SK-N-SH (cell line): Measurements from ENCODE around the gene MRPL24. TPM values are rescaled to one million over a fixed set of nuclear protein-coding genes. Genes with fewer than 3 reads are reported as not detected.

Experiments
- CTCF ChIA-PET: fragments of 300-600, 350-600 bp; formaldehyde crosslinking; extraction: SDS; loops from one replicate; lab custom pipeline; 2021; lab: Yijun Ruan, JAX
- POLR2A ChIA-PET: fragments of 350-600 bp; sonication (Branson Sonifier 250); formaldehyde crosslinking; extraction: SDS; loops from one replicate; lab custom pipeline; 2020; ENCODE audit warnings: antibody characterized with exemption, inconsistent platforms; lab: Yijun Ruan, JAX
- DNase-seq: peaks from one replicate; pipeline ENCODE4 v3.0.0; 2012
- H2AFZ ChIP-seq: fragments of 200-600 bp; sonication (generic); 2 replicates; pipeline ENCODE4 v1.8.1; 2016; ENCODE audit warnings: antibody characterized with exemption, mild to moderate bottlenecking, low read depth
- H3F3A ChIP-seq: fragments of 200-600 bp; sonication (generic); replicated peaks from 2 replicates; pipeline ENCODE3; 2016; ENCODE audit warnings: antibody characterized with exemption, mild to moderate bottlenecking; ENCODE audit not compliant: insufficient read depth
- H3K27ac ChIP-seq, 2 experiments: fragments of 200-500 bp in 1 of 2; fragments of 200-600 bp in 1 of 2; sonication (Bioruptor generic) in 1 of 2; sonication (generic), shearing (Covaris generic) in 1 of 2; 2 replicates each; pipeline versions ENCODE4 v1.5.1 to v1.6.1; 2014 to 2016; ENCODE audit warnings: low read depth in 2 of 2, inconsistent platforms in 1 of 2, low read length in 1 of 2, mild to moderate bottlenecking in 1 of 2, mixed read lengths in 1 of 2
- H3K27me3 ChIP-seq: fragments of 200-600 bp; sonication (generic), shearing (Covaris generic); 2 replicates; pipeline ENCODE4 v1.6.1; 2016; ENCODE audit warnings: mixed run types; ENCODE audit not compliant: insufficient read depth
- H3K36me3 ChIP-seq, 2 experiments: fragments of 200-500 bp in 1 of 2; fragments of 200-600 bp in 1 of 2; sonication (Bioruptor generic) in 1 of 2; sonication (generic) in 1 of 2; replicated peaks in 1 of 2; 2 replicates each; pipeline versions ENCODE3 to v1.5.1; 2014 to 2016; ENCODE audit warnings: low read length in 1 of 2, mild to moderate bottlenecking in 1 of 2; ENCODE audit not compliant: insufficient read depth in 2 of 2, control insufficient read depth in 1 of 2
- H3K4me1 ChIP-seq, 2 experiments: fragments of 200-500 bp in 1 of 2; fragments of 200-600 bp in 1 of 2; sonication (Bioruptor generic) in 1 of 2; sonication (generic), shearing (Covaris generic) in 1 of 2; 2 replicates each; pipeline versions ENCODE4 v1.5.1 to v1.6.1; 2014 to 2016; ENCODE audit warnings: low read depth in 1 of 2, low read length in 1 of 2, mixed run types in 1 of 2; ENCODE audit not compliant: insufficient read depth in 2 of 2, control insufficient read depth in 1 of 2
- H3K4me2 ChIP-seq: fragments of 200-600 bp; sonication (generic), shearing (Covaris generic); 2 replicates; pipeline ENCODE4 v1.6.1; 2017; ENCODE audit warnings: mixed run types
- H3K4me3 ChIP-seq, 2 experiments: fragments of 200-500 bp in 1 of 2; fragments of 200-600 bp in 1 of 2; sonication (Bioruptor generic) in 1 of 2; sonication (generic), shearing (Covaris generic) in 1 of 2; 2 replicates each; pipeline versions ENCODE4 v1.5.1 to v1.8.1; 2014 to 2016; ENCODE audit warnings: low read depth in 2 of 2, inconsistent platforms in 1 of 2, low read length in 1 of 2, mild to moderate bottlenecking in 1 of 2, mixed read lengths in 1 of 2, moderate library complexity in 1 of 2
- H3K79me2 ChIP-seq: fragments of 200-600 bp; sonication (generic); 2 replicates; pipeline ENCODE4 v1.8.1; 2017; ENCODE audit warnings: mild to moderate bottlenecking; ENCODE audit not compliant: insufficient read depth
- H3K9ac ChIP-seq: fragments of 200-600 bp; sonication (generic); 2 replicates; pipeline ENCODE4 v1.6.1; 2017; ENCODE audit warnings: mixed run types
- H3K9me2 ChIP-seq: fragments of 200-600 bp; sonication (generic); 2 replicates; pipeline ENCODE4 v1.6.1; 2017; ENCODE audit warnings: mixed run types
- H3K9me3 ChIP-seq: fragments of 200-600 bp; sonication (generic); 2 replicates; pipeline ENCODE4 v1.6.1; 2017; ENCODE audit warnings: mixed run types, mild to moderate bottlenecking, moderate library complexity
- H4K20me1 ChIP-seq: fragments of 200-600 bp; sonication (generic); 2 replicates; pipeline ENCODE4 v1.6.1; 2017; ENCODE audit warnings: mild to moderate bottlenecking, mixed run types; ENCODE audit not compliant: insufficient read depth
- ELF1 ChIP-seq: IDR thresholded peaks from 2 replicates; pipeline ENCODE4 v1.4.0; 2012
- EZH2phosphoT487 ChIP-seq: fragments of 200-600 bp; sonication (generic); IDR thresholded peaks from 2 replicates; pipeline ENCODE4 v1.6.1; 2017; ENCODE audit warnings: low read depth, mixed run types, mild to moderate bottlenecking, antibody characterized with exemption, moderate library complexity, borderline replicate concordance
- FOSL2 ChIP-seq: IDR thresholded peaks from 2 replicates; pipeline ENCODE4 v1.4.0; 2012; ENCODE audit warnings: low read depth, mild to moderate bottlenecking, moderate library complexity, borderline replicate concordance
- FOXJ3 ChIP-seq: sonication (generic); formaldehyde crosslinking; IDR thresholded peaks from 2 replicates; pipeline ENCODE4 v1.5.1; 2020; ENCODE audit warnings: mild to moderate bottlenecking, missing genetic modification reagents
- GABPA ChIP-seq: IDR thresholded peaks from 2 replicates; pipeline ENCODE4 v1.4.0; 2012; ENCODE audit warnings: low read depth, mild to moderate bottlenecking
- GATA2 ChIP-seq: sonication (generic); formaldehyde crosslinking; IDR thresholded peaks from 2 replicates; pipeline ENCODE4 v1.5.0; 2020; ENCODE audit warnings: mild to moderate bottlenecking, missing genetic modification reagents
- JUND ChIP-seq: IDR thresholded peaks from 2 replicates; pipeline ENCODE4 v1.4.0; 2012
- MXI1 ChIP-seq: IDR thresholded peaks from 2 replicates; pipeline ENCODE4 v1.6.1; 2012; ENCODE audit warnings: mild to moderate bottlenecking, low read depth, low read length, improper control_type of control experiment
- SMC3 ChIP-seq: IDR thresholded peaks from 2 replicates; pipeline ENCODE4 v1.6.1; 2012; ENCODE audit warnings: low read depth, low read length, improper control_type of control experiment
- TAF1 ChIP-seq: IDR thresholded peaks from 2 replicates; pipeline ENCODE4 v1.6.1; 2012; ENCODE audit warnings: low read depth, mild to moderate bottlenecking, low read length, moderate library complexity, borderline replicate concordance
- TCF12 ChIP-seq: IDR thresholded peaks from 2 replicates; pipeline ENCODE4 v1.4.0; 2012
- TEAD4 ChIP-seq: IDR thresholded peaks from 2 replicates; pipeline ENCODE4 v1.4.0; 2012; ENCODE audit warnings: mild to moderate bottlenecking, borderline replicate concordance; ENCODE audit not compliant: insufficient read depth
- WGBS: methylation state at CpG from one replicate; pipeline ENCODE4 v1.1.6; 2017; ENCODE audit warnings: low lambda C conversion rate; 5-methylcytosine and 5-hydroxymethylcytosine counted together
- polyA plus RNA-seq, 3 experiments: library from polyadenylated mRNA; depleted of rRNA; stranded (reverse); fragments of >200 nt; gene quantifications; 2 replicates each; pipeline ENCODE4 v1.2.3, GENCODE V29; 2012
- TF ChIP-seq, protein P1 (sequence below): fragments of 150-350 bp; IDR thresholded peaks from 2 replicates; pipeline ENCODE4 v1.6.1; 2016; ENCODE audit warnings: mild to moderate bottlenecking, low read depth, low read length
- TF ChIP-seq, protein P2 (sequence below): IDR thresholded peaks from 2 replicates; pipeline ENCODE4 v1.4.0; 2012; ENCODE audit warnings: low read depth, borderline replicate concordance
- TF ChIP-seq, protein P3 (sequence below): IDR thresholded peaks from 2 replicates; pipeline ENCODE4 v1.4.0; 2012; ENCODE audit warnings: low read depth, borderline replicate concordance

The MRPL24 gene
- polyA plus RNA-seq, 1 of the 3 experiments (the other 2 are of a cell fraction): 149 TPM

DNA sequence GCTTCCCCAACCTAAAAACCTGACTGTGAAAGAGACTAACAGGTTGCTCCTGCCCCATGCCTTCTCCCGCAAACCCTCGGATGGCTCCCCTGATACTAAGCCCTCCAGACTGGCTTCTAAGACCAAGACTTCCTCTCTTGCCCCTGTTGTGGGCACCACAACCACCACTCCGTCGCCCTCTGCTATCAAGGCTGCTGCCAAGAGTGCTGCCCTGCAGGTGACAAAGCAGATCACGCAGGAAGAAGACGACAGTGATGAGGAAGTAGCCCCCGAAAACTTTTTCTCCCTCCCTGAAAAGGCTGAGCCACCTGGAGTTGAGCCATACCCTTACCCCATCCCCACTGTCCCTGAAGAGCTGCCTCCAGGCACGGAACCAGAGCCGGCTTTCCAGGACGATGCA is 45.8 kb upstream of the MRPL24 start:
- 98% methylated on average over 7 of the region's 10 CpGs for WGBS
- Histone ChIP-seq H3K27me3 (no peaks in the 10 kb centered on the region), H4K20me1 (peaks cover 23% of the 10 kb centered on the region), H3K27ac (no peak overlapping the region), H3K9me3 (no peaks in the 10 kb centered on the region), H3K36me3 (peaks cover 43 to 52% of the 10 kb centered on the region in 2 experiments), H3K4me3 (no peak overlapping the region), H3K4me1 (0 out of 4 replicates have a peak, but pooled peaks cover 0 to under 1% of the 10 kb centered on the region in 2 experiments), H3K4me2 (no peak overlapping the region), H3K9ac (no peak overlapping the region), H3K79me2 (peaks cover 65% of the 10 kb centered on the region), H3F3A (peaks cover 8% of the 10 kb centered on the region), H2AFZ (no peak overlapping the region), H3K9me2 (no peaks in the 10 kb centered on the region)
- POLR2A ChIA-PET: no interaction called here
- no peak for DNase-seq
- TF ChIP-seq, protein P1, sequence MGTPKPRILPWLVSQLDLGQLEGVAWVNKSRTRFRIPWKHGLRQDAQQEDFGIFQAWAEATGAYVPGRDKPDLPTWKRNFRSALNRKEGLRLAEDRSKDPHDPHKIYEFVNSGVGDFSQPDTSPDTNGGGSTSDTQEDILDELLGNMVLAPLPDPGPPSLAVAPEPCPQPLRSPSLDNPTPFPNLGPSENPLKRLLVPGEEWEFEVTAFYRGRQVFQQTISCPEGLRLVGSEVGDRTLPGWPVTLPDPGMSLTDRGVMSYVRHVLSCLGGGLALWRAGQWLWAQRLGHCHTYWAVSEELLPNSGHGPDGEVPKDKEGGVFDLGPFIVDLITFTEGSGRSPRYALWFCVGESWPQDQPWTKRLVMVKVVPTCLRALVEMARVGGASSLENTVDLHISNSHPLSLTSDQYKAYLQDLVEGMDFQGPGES: no peak
- TF ChIP-seq TEAD4 (no peak), ELF1 (no peak), GABPA (no peak), SMC3 (no peak), MXI1 (no peak), TAF1 (no peak), TCF12 (no peak), FOXJ3 (CRISPR knock-in tag) (no peak), GATA2 (no peak), EZH2phosphoT487 (no peak), JUND (no peak)
- TF ChIP-seq, protein P2, sequence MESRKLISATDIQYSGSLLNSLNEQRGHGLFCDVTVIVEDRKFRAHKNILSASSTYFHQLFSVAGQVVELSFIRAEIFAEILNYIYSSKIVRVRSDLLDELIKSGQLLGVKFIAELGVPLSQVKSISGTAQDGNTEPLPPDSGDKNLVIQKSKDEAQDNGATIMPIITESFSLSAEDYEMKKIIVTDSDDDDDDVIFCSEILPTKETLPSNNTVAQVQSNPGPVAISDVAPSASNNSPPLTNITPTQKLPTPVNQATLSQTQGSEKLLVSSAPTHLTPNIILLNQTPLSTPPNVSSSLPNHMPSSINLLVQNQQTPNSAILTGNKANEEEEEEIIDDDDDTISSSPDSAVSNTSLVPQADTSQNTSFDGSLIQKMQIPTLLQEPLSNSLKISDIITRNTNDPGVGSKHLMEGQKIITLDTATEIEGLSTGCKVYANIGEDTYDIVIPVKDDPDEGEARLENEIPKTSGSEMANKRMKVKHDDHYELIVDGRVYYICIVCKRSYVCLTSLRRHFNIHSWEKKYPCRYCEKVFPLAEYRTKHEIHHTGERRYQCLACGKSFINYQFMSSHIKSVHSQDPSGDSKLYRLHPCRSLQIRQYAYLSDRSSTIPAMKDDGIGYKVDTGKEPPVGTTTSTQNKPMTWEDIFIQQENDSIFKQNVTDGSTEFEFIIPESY: no peak
- TF ChIP-seq, protein P3, sequence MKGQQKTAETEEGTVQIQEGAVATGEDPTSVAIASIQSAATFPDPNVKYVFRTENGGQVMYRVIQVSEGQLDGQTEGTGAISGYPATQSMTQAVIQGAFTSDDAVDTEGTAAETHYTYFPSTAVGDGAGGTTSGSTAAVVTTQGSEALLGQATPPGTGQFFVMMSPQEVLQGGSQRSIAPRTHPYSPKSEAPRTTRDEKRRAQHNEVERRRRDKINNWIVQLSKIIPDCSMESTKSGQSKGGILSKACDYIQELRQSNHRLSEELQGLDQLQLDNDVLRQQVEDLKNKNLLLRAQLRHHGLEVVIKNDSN: no peak
- CTCF ChIA-PET: interaction anchor here (1.1 to 2.7 kb wide), 5 partner anchors 10 to 109 kb away, joined by 3 to 9 read pairs (median 4); no protein-coding TSS in a partner anchor

DNA sequence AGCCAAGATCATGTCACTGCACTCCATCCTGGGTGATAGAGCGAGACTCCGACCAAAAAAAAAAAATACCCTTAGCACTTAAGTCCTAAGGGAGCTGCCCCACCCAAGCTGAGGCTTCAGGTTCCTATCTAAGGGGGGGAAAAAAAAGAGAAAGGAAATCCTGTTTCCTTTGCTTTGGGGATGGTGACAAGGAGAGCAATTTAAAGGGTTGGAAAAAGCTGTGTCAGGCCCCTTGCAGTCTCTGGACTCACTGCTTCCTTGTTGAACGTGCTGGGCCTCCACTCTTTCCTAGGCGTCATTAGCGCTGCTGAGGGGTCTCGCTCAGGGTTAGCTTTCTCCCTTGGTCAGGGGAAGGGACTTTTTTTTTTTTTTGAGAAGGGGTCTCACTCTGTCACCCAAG is 44.6 kb upstream of the MRPL24 start:
- CTCF ChIA-PET: interaction anchor here (0.8 to 5.3 kb wide), 12 partner anchors 11 to 142 kb away, joined by 3 to 39 read pairs (median 4); partner anchors contain the start of gene NTRK1
- Histone ChIP-seq H3K36me3 (peaks cover 33 to 44% of the 10 kb centered on the region in 2 experiments), H3K9me2 (no peaks in the 10 kb centered on the region), H3K27ac (no peak overlapping the region), H4K20me1 (peaks cover 31% of the 10 kb centered on the region)
- no peak for TF ChIP-seq FOSL2
- TF ChIP-seq, all 33 proteins: peak for 0
- peaks cover 18% of the 10 kb centered on the region for H3F3A ChIP-seq
- peaks cover 74% of the 10 kb centered on the region for H3K79me2 ChIP-seq
- H3K4me3 ChIP-seq: no peak overlapping the region
- H3K4me1 ChIP-seq: peaks cover 0 to 11% of the 10 kb centered on the region in 2 experiments; a peak in 1 of 4 replicates
- H2AFZ ChIP-seq: no peak overlapping the region
- no peaks in the 10 kb centered on the region for H3K27me3 ChIP-seq
- POLR2A ChIA-PET: no interaction called here
- 99% methylated on average over 6 of the region's 6 CpGs for WGBS
- no peak overlapping the region for H3K9ac ChIP-seq
- no peaks in the 10 kb centered on the region for H3K9me3 ChIP-seq
- no peak for DNase-seq
- H3K4me2 ChIP-seq: no peak overlapping the region
